ENCODE data around the gene PPP1R14D. TPM values are rescaled to one million over a fixed set of nuclear protein-coding genes. Genes with fewer than 3 reads are reported as not detected.

The PPP1R14D gene
- total RNA-seq, 6 experiments from 2014 or later = not detected

DNA sequence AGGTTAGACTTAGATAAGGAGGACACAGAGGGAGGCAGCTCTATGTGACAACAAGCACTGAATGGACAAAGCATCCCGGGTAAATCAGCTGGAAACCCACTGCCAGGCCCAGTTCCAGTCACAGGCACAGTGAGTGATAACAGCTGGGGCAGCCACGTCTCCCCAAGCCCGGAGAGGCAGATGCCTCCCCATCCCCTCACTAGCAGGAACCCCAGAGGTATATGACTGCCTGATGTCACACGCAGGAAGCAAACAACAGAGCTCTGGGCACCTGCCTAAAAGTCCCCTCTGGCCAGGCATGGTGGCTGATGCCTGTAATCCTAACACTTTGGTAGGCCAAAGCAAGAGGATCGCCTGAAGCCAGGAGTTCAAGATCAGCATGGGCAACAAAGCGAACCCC is 40.5 kb downstream of the PPP1R14D start:
- ATAC-seq = no peak
- peaks cover 0 to 22% (median 11%) of the 10 kb centered on the region in 4 donors for H3K4me1 ChIP-seq
- intact Hi-C loops (cut with DNase I) = no loop called here

DNA sequence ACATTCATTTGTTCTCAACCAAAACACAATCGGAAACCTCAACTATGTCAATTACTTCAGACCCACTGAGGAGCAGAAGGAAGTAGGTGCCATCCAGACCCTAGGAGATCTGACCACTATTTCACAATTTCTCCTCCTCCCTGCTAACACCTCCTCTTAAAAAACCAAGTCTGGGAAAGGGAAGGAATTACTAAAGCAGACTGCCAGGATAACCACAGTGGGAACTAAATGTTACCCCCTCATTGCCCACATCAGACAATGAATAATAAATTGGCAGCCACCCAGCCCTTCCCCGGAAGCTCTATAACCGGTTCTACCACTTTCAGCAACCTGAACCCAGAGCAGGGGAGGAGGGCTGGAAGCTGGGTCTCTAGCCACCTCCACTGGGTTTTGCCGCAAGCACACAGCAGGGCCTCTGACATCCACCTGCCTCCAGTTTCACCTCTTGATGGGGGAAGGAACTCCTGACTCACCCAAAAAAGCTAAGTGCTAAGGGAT is 41.1 kb downstream of the PPP1R14D start:
- DNase-seq = peak in 1 of 3 donors; percentile 23
- Histone ChIP-seq H3K27me3 (no peaks in the 10 kb centered on the region), H3K27ac (no peak overlapping the region), H3K36me3 (no peaks in the 10 kb centered on the region), H3K9me3 (no peaks in the 10 kb centered on the region), H3K4me3 (no peak overlapping the region), H3K4me1 (peaks cover 0 to 22% (median 8%) of the 10 kb centered on the region in 4 donors)
- TF ChIP-seq POLR2A (IDR thresholded peaks at IDR 0.05) = no peak
- TF ChIP-seq, protein P1, sequence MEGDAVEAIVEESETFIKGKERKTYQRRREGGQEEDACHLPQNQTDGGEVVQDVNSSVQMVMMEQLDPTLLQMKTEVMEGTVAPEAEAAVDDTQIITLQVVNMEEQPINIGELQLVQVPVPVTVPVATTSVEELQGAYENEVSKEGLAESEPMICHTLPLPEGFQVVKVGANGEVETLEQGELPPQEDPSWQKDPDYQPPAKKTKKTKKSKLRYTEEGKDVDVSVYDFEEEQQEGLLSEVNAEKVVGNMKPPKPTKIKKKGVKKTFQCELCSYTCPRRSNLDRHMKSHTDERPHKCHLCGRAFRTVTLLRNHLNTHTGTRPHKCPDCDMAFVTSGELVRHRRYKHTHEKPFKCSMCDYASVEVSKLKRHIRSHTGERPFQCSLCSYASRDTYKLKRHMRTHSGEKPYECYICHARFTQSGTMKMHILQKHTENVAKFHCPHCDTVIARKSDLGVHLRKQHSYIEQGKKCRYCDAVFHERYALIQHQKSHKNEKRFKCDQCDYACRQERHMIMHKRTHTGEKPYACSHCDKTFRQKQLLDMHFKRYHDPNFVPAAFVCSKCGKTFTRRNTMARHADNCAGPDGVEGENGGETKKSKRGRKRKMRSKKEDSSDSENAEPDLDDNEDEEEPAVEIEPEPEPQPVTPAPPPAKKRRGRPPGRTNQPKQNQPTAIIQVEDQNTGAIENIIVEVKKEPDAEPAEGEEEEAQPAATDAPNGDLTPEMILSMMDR (IDR thresholded peaks at IDR 0.05) = no peak
- peak in 1 of 4 donors; percentile 21 for ATAC-seq
- intact Hi-C loops (cut with DNase I) = no loop called here
- WGBS (ENCODE audit: insufficient coverage, low coverage, low lambda C conversion rate, missing lambda C conversion rate) = 48% methylated on average over 2 of the region's 4 CpGs

More for the DNA sequence above, 40.5 kb downstream of the PPP1R14D start:
- H3K9me3 ChIP-seq = no peaks in the 10 kb centered on the region
- TF ChIP-seq, protein P1 (IDR thresholded peaks at IDR 0.05) = no peak
- TF ChIP-seq POLR2A (IDR thresholded peaks at IDR 0.05) = no peak
- H3K27ac ChIP-seq = no peak overlapping the region
- WGBS (ENCODE audit: insufficient coverage, low coverage, low lambda C conversion rate, missing lambda C conversion rate) = no CpG with 5 or more reads among the region's 6 CpGs
- no peaks in the 10 kb centered on the region for H3K36me3 ChIP-seq
- no peaks in the 10 kb centered on the region for H3K27me3 ChIP-seq
- peak in 1 of 3 donors; percentile 34 for DNase-seq
- no peak overlapping the region for H3K4me3 ChIP-seq

DNA sequence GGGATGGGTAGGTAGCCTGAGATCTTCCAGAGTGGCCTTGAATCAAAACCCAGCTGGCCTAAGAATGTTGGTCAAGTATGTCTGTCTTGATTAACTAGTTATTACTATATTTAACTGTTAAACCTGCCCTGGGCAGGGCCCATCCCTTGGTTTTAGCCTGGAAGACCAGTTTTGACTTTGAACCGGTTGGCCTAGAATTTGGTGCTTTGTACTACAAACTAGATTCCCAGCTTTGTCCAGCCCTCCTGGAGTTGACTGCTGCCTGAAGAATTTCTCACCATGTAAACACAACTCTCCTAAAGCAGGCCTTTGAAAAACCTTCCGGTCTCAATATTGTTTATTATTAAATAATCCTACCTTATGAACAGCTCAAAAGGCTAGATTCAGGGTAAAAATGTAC is 42.7 kb downstream of the PPP1R14D start:
- DNase-seq = peak in 1 of 3 donors; percentile 2
- TF ChIP-seq, protein P1 (IDR thresholded peaks at IDR 0.05) = no peak
- TF ChIP-seq POLR2A (IDR thresholded peaks at IDR 0.05) = no peak
- no peaks in the 10 kb centered on the region for H3K27me3 ChIP-seq
- intact Hi-C loops (cut with DNase I) = no loop called here
- peak in 1 of 4 donors; percentile 17 for ATAC-seq
- no peak overlapping the region for H3K4me3 ChIP-seq
- peak overlapping the region in 2 of 3 donors; percentile 13 to 31 for H3K27ac ChIP-seq
- peaks cover 0 to 19% (median 7%) of the 10 kb centered on the region in 4 donors for H3K4me1 ChIP-seq
- H3K9me3 ChIP-seq = no peaks in the 10 kb centered on the region
- no peaks in the 10 kb centered on the region for H3K36me3 ChIP-seq
- 59% methylated on average over 2 of the region's 2 CpGs for WGBS (ENCODE audit: insufficient coverage, low coverage, low lambda C conversion rate, missing lambda C conversion rate)

DNA sequence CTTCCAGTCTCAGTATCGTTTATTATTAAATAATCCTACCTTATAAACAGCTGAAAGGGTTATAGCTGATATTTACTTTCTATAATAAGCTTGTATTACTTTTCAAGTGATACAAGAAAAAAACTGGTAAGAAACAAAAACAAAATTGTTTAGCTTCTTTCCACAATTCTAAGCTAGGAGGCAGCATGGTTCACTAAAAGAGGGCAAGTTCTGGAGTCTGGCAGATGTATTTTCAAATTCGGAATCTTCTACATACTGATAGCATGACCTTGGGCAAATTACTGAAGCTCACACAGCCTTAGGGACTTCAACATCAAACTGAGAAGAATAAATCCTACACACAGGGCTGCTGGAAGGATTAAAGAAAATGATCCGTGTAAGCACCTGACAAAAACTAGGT is 43.3 kb downstream of the PPP1R14D start:
- TF ChIP-seq, protein P1 (IDR thresholded peaks at IDR 0.05) = peak; percentile 8 to 36 (median 28)
- no peak for TF ChIP-seq POLR2A (IDR thresholded peaks at IDR 0.05)
- ATAC-seq (peak in 3 of 4 donors; percentile 18 to 42 (median 36)), DNase-seq (no peak)
- Histone ChIP-seq H3K36me3 (no peaks in the 10 kb centered on the region), H3K27ac (peak overlapping the region in 2 of 3 donors; percentile 5 to 31), H3K4me3 (no peak overlapping the region), H3K9me3 (no peaks in the 10 kb centered on the region), H3K4me1 (peaks cover 0 to 19% (median 7%) of the 10 kb centered on the region in 4 donors), H3K27me3 (no peaks in the 10 kb centered on the region)
- WGBS (ENCODE audit: insufficient coverage, low coverage, low lambda C conversion rate, missing lambda C conversion rate) = 56% methylated on average over 3 of the region's 3 CpGs
- intact Hi-C loops (cut with DNase I) = no loop called here
